ENCODE results near the gene TNFAIP3.
A peak's percentile ranks its signal among the peaks of the same experiment; 100 is the strongest.
"Not testable (repeated sequence)": the region's sequence is repeated elsewhere in the genome, so short reads cannot be mapped to it uniquely, and the experiment has no call there.

TNFAIP3 gene

GRCh38 chr6:137878486-137879285 is 11.6 kb downstream of the TNFAIP3 start:
- DNase-seq (ENCODE audit: low spot score), result no peak

GRCh38 chr6:137879299-137879698 is 12.2 kb downstream of the TNFAIP3 start:
- no peak for DNase-seq (ENCODE audit: low spot score)

- no peak for DNase-seq (ENCODE audit: low spot score)
Measured at GRCh38 chr6:137879885-137880745, 13.1 kb downstream of the TNFAIP3 start.

- DNase-seq (ENCODE audit: low spot score), result no peak
Measured at GRCh38 chr6:137880746-137881521, 13.9 kb downstream of the TNFAIP3 start.

GRCh38 chr6:137881522-137881886 is 14.4 kb downstream of the TNFAIP3 start:
- DNase-seq (ENCODE audit: low spot score), result no peak

GRCh38 chr6:137882225-137882961 is 15.3 kb downstream of the TNFAIP3 start:
- peak; percentile 31 for DNase-seq (ENCODE audit: low spot score)

- no peak for DNase-seq (ENCODE audit: low spot score)
Measured at GRCh38 chr6:137883400-137884148, 16.5 kb downstream of the TNFAIP3 start.

GRCh38 chr6:137884149-137884909 is 17.3 kb downstream of the TNFAIP3 start:
- no peak for DNase-seq (ENCODE audit: low spot score)

GRCh38 chr6:137884910-137885229 is 17.8 kb downstream of the TNFAIP3 start:
- not testable (repeated sequence) for DNase-seq (ENCODE audit: low spot score)

- not testable (repeated sequence) for DNase-seq (ENCODE audit: low spot score)
Measured at GRCh38 chr6:137886226-137886625, 19.2 kb downstream of the TNFAIP3 start.

GRCh38 chr6:137890983-137891537 is 24.0 kb downstream of the TNFAIP3 start:
- no peak for DNase-seq (ENCODE audit: low spot score)

- DNase-seq (ENCODE audit: low spot score), result no peak
Measured at GRCh38 chr6:137892271-137892708, 25.2 kb downstream of the TNFAIP3 start.

GRCh38 chr6:137893181-137893580 is 26.1 kb downstream of the TNFAIP3 start:
- DNase-seq (ENCODE audit: low spot score), result no peak

- no peak for DNase-seq (ENCODE audit: low spot score)
Measured at GRCh38 chr6:137893726-137894125, 26.7 kb downstream of the TNFAIP3 start.

GRCh38 chr6:137894378-137894777 is 27.3 kb downstream of the TNFAIP3 start:
- DNase-seq (ENCODE audit: low spot score), result not testable (repeated sequence)

GRCh38 chr6:137894779-137895385 is 27.8 kb downstream of the TNFAIP3 start:
- no peak for DNase-seq (ENCODE audit: low spot score)

GRCh38 chr6:137896647-137897046 is 29.6 kb downstream of the TNFAIP3 start:
- no peak for DNase-seq (ENCODE audit: low spot score)

GRCh38 chr6:137900815-137901214 is 33.8 kb downstream of the TNFAIP3 start:
- DNase-seq (ENCODE audit: low spot score), result no peak

- no peak for DNase-seq (ENCODE audit: low spot score)
Measured at GRCh38 chr6:137901454-137901853, 34.4 kb downstream of the TNFAIP3 start.
